SK-N-SH (cell line): Measurements from ENCODE around the gene PRX. TPM values are rescaled to one million over a fixed set of nuclear protein-coding genes. Genes with fewer than 3 reads are reported as not detected.
A peak's percentile ranks its signal among the peaks of the same experiment; 100 is the strongest.

Experiments used
- CTCF ChIA-PET: fragments of 300-600, 350-600 bp; formaldehyde crosslinking; extraction: SDS; loops from one replicate; lab custom pipeline; 2021; lab: Yijun Ruan, JAX
- POLR2A ChIA-PET: fragments of 350-600 bp; sonication (Branson Sonifier 250); formaldehyde crosslinking; extraction: SDS; loops from one replicate; lab custom pipeline; 2020; ENCODE audit warnings: antibody characterized with exemption, inconsistent platforms; lab: Yijun Ruan, JAX
- DNase-seq: peaks from one replicate; pipeline ENCODE4 v3.0.0; 2012
- H2AFZ ChIP-seq: fragments of 200-600 bp; sonication (generic); 2 replicates; pipeline ENCODE4 v1.8.1; 2016; ENCODE audit warnings: antibody characterized with exemption, mild to moderate bottlenecking, low read depth
- H3F3A ChIP-seq: fragments of 200-600 bp; sonication (generic); replicated peaks from 2 replicates; pipeline ENCODE3; 2016; ENCODE audit warnings: antibody characterized with exemption, mild to moderate bottlenecking; ENCODE audit not compliant: insufficient read depth
- H3K27ac ChIP-seq, 2 experiments: fragments of 200-500 bp in 1 of 2; fragments of 200-600 bp in 1 of 2; sonication (Bioruptor generic) in 1 of 2; sonication (generic), shearing (Covaris generic) in 1 of 2; 2 replicates each; pipeline versions ENCODE4 v1.5.1 to v1.6.1; 2014 to 2016; ENCODE audit warnings: low read depth in 2 of 2, inconsistent platforms in 1 of 2, low read length in 1 of 2, mild to moderate bottlenecking in 1 of 2, mixed read lengths in 1 of 2
- H3K27me3 ChIP-seq: fragments of 200-600 bp; sonication (generic), shearing (Covaris generic); 2 replicates; pipeline ENCODE4 v1.6.1; 2016; ENCODE audit warnings: mixed run types; ENCODE audit not compliant: insufficient read depth
- H3K36me3 ChIP-seq, 2 experiments: fragments of 200-500 bp in 1 of 2; fragments of 200-600 bp in 1 of 2; sonication (Bioruptor generic) in 1 of 2; sonication (generic) in 1 of 2; replicated peaks in 1 of 2; 2 replicates each; pipeline versions ENCODE3 to v1.5.1; 2014 to 2016; ENCODE audit warnings: low read length in 1 of 2, mild to moderate bottlenecking in 1 of 2; ENCODE audit not compliant: insufficient read depth in 2 of 2, control insufficient read depth in 1 of 2
- H3K4me1 ChIP-seq, 2 experiments: fragments of 200-500 bp in 1 of 2; fragments of 200-600 bp in 1 of 2; sonication (Bioruptor generic) in 1 of 2; sonication (generic), shearing (Covaris generic) in 1 of 2; 2 replicates each; pipeline versions ENCODE4 v1.5.1 to v1.6.1; 2014 to 2016; ENCODE audit warnings: low read depth in 1 of 2, low read length in 1 of 2, mixed run types in 1 of 2; ENCODE audit not compliant: insufficient read depth in 2 of 2, control insufficient read depth in 1 of 2
- H3K4me2 ChIP-seq: fragments of 200-600 bp; sonication (generic), shearing (Covaris generic); 2 replicates; pipeline ENCODE4 v1.6.1; 2017; ENCODE audit warnings: mixed run types
- H3K4me3 ChIP-seq, 2 experiments: fragments of 200-500 bp in 1 of 2; fragments of 200-600 bp in 1 of 2; sonication (Bioruptor generic) in 1 of 2; sonication (generic), shearing (Covaris generic) in 1 of 2; 2 replicates each; pipeline versions ENCODE4 v1.5.1 to v1.8.1; 2014 to 2016; ENCODE audit warnings: low read depth in 2 of 2, inconsistent platforms in 1 of 2, low read length in 1 of 2, mild to moderate bottlenecking in 1 of 2, mixed read lengths in 1 of 2, moderate library complexity in 1 of 2
- H3K79me2 ChIP-seq: fragments of 200-600 bp; sonication (generic); 2 replicates; pipeline ENCODE4 v1.8.1; 2017; ENCODE audit warnings: mild to moderate bottlenecking; ENCODE audit not compliant: insufficient read depth
- H3K9ac ChIP-seq: fragments of 200-600 bp; sonication (generic); 2 replicates; pipeline ENCODE4 v1.6.1; 2017; ENCODE audit warnings: mixed run types
- H3K9me2 ChIP-seq: fragments of 200-600 bp; sonication (generic); 2 replicates; pipeline ENCODE4 v1.6.1; 2017; ENCODE audit warnings: mixed run types
- H3K9me3 ChIP-seq: fragments of 200-600 bp; sonication (generic); 2 replicates; pipeline ENCODE4 v1.6.1; 2017; ENCODE audit warnings: mixed run types, mild to moderate bottlenecking, moderate library complexity
- H4K20me1 ChIP-seq: fragments of 200-600 bp; sonication (generic); 2 replicates; pipeline ENCODE4 v1.6.1; 2017; ENCODE audit warnings: mild to moderate bottlenecking, mixed run types; ENCODE audit not compliant: insufficient read depth
- CHD2 ChIP-seq: fragments of 150-350 bp; IDR thresholded peaks from 2 replicates; pipeline ENCODE4 v1.6.1; 2018; ENCODE audit warnings: low read length; ENCODE audit not compliant: partially characterized antibody
- EP300 ChIP-seq, 2 experiments: IDR thresholded peaks; 2 replicates each; pipeline versions ENCODE4 v1.4.0 to v1.6.1; 2012; ENCODE audit warnings: borderline replicate concordance in 1 of 2, low read depth in 1 of 2, low read length in 1 of 2
- EZH2phosphoT487 ChIP-seq: fragments of 200-600 bp; sonication (generic); IDR thresholded peaks from 2 replicates; pipeline ENCODE4 v1.6.1; 2017; ENCODE audit warnings: low read depth, mixed run types, mild to moderate bottlenecking, antibody characterized with exemption, moderate library complexity, borderline replicate concordance
- FOXM1 ChIP-seq: IDR thresholded peaks from 2 replicates; pipeline ENCODE4 v1.4.0; 2012; ENCODE audit warnings: low read depth, mild to moderate bottlenecking
- JUND ChIP-seq: IDR thresholded peaks from 2 replicates; pipeline ENCODE4 v1.4.0; 2012
- MAX ChIP-seq: IDR thresholded peaks from 2 replicates; pipeline ENCODE4 v1.4.0; 2012; ENCODE audit warnings: low read depth
- NFIC ChIP-seq: IDR thresholded peaks from 2 replicates; pipeline ENCODE4 v1.4.0; 2012; ENCODE audit warnings: borderline replicate concordance
- RAD21 ChIP-seq: IDR thresholded peaks from 2 replicates; pipeline ENCODE4 v1.6.1; 2012; ENCODE audit warnings: mild to moderate bottlenecking, low read length
- RFX5 ChIP-seq: IDR thresholded peaks from 2 replicates; pipeline ENCODE4 v1.6.1; 2012; ENCODE audit warnings: mild to moderate bottlenecking, improper control_type of control experiment, low read length
- RXRA ChIP-seq: IDR thresholded peaks from 2 replicates; pipeline ENCODE4 v1.4.0; 2012; ENCODE audit warnings: low read depth, mild to moderate bottlenecking, borderline replicate concordance
- SIN3A ChIP-seq: IDR thresholded peaks from 2 replicates; pipeline ENCODE4 v1.6.1; 2012; ENCODE audit warnings: low read depth, mild to moderate bottlenecking, low read length, moderate library complexity, borderline replicate concordance
- TAF1 ChIP-seq: IDR thresholded peaks from 2 replicates; pipeline ENCODE4 v1.6.1; 2012; ENCODE audit warnings: low read depth, mild to moderate bottlenecking, low read length, moderate library complexity, borderline replicate concordance
- YY1 ChIP-seq: IDR thresholded peaks from 2 replicates; pipeline ENCODE4 v1.4.0; 2012; ENCODE audit warnings: low read depth, mild to moderate bottlenecking
- WGBS: methylation state at CpG from one replicate; pipeline ENCODE4 v1.1.6; 2017; ENCODE audit warnings: low lambda C conversion rate; 5-methylcytosine and 5-hydroxymethylcytosine counted together
- polyA plus RNA-seq, 3 experiments: library from polyadenylated mRNA; depleted of rRNA; stranded (reverse); fragments of >200 nt; gene quantifications; 2 replicates each; pipeline ENCODE4 v1.2.3, GENCODE V29; 2012
- TF ChIP-seq, protein P1 (sequence below): fragments of 200-600 bp; sonication (generic); IDR thresholded peaks from 2 replicates; pipeline ENCODE4 v1.6.1; 2017; ENCODE audit warnings: antibody characterized with exemption, mild to moderate bottlenecking, moderate library complexity
- TF ChIP-seq, protein P2 (sequence below): IDR thresholded peaks from 2 replicates; pipeline ENCODE4 v1.4.0; 2012; ENCODE audit warnings: low read depth, borderline replicate concordance
- TF ChIP-seq, protein P3 (sequence below): fragments of 150-350 bp; IDR thresholded peaks from 2 replicates; pipeline ENCODE4 v1.6.1; 2017; ENCODE audit warnings: antibody characterized with exemption, low read length, low read depth, borderline replicate concordance

PRX gene
- polyA plus RNA-seq, 1 of the 3 experiments (the other 2 are of a cell fraction), result 2.2 TPM

DNA sequence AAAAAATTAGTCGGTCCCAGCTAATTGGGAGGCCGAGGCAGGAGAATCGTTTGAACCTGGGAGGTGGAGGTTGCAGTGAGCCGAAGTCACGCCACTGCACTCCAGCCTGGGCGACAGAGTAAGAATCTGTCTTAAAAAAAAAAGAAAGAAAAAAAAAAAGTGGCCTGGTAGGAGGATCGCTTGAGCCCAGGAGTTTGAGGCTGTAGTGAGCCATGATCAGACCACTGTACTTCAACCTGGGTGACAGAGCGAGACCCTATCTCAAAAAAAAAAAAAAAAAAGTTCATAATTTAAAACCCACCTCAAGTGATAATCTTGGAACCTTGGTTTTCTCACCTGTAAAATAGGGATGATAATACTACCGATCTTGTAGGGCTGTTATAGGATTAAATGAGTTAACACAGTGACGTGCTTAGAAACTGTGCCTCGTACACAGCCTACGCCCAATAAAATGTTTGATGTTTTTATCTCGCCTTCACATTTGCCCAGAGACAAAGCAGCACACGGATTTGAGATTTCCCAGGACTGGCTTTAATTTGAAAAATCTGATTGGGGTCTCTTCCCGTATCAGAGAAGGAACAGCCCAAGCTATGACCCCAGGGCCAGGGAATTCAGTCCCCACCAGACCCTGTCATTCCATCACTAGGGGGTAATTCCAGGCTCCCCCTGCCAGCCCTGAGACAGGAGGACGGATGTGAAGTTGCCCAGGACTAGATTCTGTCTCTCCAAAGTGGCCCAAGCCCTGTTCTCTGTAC is 9.0 kb upstream of the PRX start (continued):
- TF ChIP-seq YY1, result no peak
- TF ChIP-seq JUND, result no peak
- TF ChIP-seq, protein P1, sequence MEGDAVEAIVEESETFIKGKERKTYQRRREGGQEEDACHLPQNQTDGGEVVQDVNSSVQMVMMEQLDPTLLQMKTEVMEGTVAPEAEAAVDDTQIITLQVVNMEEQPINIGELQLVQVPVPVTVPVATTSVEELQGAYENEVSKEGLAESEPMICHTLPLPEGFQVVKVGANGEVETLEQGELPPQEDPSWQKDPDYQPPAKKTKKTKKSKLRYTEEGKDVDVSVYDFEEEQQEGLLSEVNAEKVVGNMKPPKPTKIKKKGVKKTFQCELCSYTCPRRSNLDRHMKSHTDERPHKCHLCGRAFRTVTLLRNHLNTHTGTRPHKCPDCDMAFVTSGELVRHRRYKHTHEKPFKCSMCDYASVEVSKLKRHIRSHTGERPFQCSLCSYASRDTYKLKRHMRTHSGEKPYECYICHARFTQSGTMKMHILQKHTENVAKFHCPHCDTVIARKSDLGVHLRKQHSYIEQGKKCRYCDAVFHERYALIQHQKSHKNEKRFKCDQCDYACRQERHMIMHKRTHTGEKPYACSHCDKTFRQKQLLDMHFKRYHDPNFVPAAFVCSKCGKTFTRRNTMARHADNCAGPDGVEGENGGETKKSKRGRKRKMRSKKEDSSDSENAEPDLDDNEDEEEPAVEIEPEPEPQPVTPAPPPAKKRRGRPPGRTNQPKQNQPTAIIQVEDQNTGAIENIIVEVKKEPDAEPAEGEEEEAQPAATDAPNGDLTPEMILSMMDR, result no peak
- TF ChIP-seq RFX5, result no peak
- TF ChIP-seq RXRA, result no peak
- TF ChIP-seq CHD2, result no peak
- TF ChIP-seq MAX, result no peak
- TF ChIP-seq SIN3A, result no peak
- TF ChIP-seq, protein P2, sequence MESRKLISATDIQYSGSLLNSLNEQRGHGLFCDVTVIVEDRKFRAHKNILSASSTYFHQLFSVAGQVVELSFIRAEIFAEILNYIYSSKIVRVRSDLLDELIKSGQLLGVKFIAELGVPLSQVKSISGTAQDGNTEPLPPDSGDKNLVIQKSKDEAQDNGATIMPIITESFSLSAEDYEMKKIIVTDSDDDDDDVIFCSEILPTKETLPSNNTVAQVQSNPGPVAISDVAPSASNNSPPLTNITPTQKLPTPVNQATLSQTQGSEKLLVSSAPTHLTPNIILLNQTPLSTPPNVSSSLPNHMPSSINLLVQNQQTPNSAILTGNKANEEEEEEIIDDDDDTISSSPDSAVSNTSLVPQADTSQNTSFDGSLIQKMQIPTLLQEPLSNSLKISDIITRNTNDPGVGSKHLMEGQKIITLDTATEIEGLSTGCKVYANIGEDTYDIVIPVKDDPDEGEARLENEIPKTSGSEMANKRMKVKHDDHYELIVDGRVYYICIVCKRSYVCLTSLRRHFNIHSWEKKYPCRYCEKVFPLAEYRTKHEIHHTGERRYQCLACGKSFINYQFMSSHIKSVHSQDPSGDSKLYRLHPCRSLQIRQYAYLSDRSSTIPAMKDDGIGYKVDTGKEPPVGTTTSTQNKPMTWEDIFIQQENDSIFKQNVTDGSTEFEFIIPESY, result no peak
- TF ChIP-seq EZH2phosphoT487, result no peak

DNA sequence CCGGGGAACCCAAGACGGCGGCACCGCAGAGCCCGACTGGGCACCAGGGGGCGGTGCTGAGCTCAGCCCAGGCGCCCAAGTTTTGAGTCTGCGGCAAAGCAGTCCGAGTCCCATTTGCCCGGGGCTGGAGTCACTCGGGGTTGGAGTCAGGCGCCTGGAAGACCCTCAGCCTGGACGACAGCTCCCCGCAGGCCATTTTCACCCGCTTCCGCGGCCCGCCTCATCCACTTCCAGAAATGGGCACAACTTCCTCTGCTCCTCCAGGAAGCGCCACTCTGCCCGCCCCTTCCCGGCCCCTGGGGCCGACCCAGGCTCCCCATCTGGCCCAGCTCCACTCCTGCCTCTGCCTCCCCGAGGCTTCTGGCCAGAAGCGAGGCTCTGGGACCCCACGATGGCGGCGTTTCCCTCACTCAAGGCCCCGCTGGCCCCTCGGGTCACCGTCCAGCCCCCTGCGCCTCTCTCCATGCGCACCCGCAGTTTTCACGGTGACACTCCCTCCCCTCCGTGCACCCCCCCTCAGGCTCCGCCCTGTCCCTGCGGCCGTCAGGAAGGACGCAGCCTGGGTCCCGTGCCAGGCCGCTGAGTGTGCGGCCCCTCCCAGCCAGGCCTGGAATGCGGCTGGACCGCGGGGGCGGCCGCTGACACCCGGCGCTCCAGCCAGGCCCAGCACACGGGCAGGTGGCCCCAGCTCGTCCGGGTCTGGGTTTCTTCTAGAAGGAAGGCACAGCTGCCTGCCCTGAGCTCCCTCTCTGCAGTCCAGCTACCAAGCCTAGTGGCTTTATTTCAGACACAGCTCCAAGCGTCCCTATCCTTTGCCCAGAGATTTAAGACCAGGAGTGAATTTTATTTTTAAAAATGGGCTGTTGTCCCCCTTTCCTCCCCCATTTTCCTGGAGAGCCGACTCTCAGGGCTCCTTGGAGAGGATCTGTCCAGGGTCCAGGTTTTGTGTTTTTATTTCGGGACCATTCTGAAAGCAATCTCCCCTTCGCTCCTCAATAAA is 7.9 kb upstream of the PRX start:
- Histone ChIP-seq H3K9me3 (no peaks in the 10 kb centered on the region), H3K4me2 (peak overlapping the region; percentile 87), H3K36me3 (peaks cover 7 to 15% of the 10 kb centered on the region in 2 experiments), H3K4me3 (peak overlapping the region; percentile 52 to 67), H3K27me3 (no peaks in the 10 kb centered on the region), H2AFZ (peak overlapping the region; percentile 72; the same call in 1 of the 2 replicates), H3K4me1 (peaks cover 6 to 17% of the 10 kb centered on the region in 2 experiments; a peak in 3 of 4 replicates), H3K79me2 (peaks cover 36% of the 10 kb centered on the region), H3K9ac (peak overlapping the region; percentile 82), H3K27ac (peak overlapping the region; percentile 92 to 97), H3K9me2 (no peaks in the 10 kb centered on the region), H4K20me1 (no peaks in the 10 kb centered on the region), H3F3A (peaks cover 37% of the 10 kb centered on the region)
- DNase-seq, result peak; percentile 91
- ChIA-PET CTCF (interaction anchor here (0.6 to 2.6 kb wide), 30 partner anchors 9 to 843 kb away, joined by 3 to 27 read pairs (median 4); partner anchors contain the start of genes BLVRB, C19orf47, PLD3 and PRX), POLR2A (interaction anchor here (0.6 to 1.9 kb wide), 8 partner anchors 9 to 231 kb away, joined by 3 to 17 read pairs (median 4); partner anchors contain the start of genes BLVRB and SERTAD3)
- 12% methylated on average over 19 of the region's 56 CpGs for WGBS
- TF ChIP-seq, protein P2, result no peak
- TF ChIP-seq EP300 (IDR thresholded peaks at IDR 0.05; ENCODE audit: borderline replicate concordance in 1 of 2, low read depth in 1 of 2, low read length in 1 of 2) (peak in 1 of 2 experiments; percentile 48; a peak in 1 of 4 replicates), JUND (no peak), FOXM1 (peak; percentile 17; the same call in 1 of the 2 replicates), NFIC (peak; percentile 64), TAF1 (peak; percentile 45), RAD21 (peak; percentile 59), EZH2phosphoT487 (no peak)
- TF ChIP-seq, protein P3, sequence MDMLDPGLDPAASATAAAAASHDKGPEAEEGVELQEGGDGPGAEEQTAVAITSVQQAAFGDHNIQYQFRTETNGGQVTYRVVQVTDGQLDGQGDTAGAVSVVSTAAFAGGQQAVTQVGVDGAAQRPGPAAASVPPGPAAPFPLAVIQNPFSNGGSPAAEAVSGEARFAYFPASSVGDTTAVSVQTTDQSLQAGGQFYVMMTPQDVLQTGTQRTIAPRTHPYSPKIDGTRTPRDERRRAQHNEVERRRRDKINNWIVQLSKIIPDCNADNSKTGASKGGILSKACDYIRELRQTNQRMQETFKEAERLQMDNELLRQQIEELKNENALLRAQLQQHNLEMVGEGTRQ, result no peak
